Parathyroid adenoma (tissue), 2 donors: Measurements from ENCODE around the gene CACNA1C.

Experiments used
- H2AFZ ChIP-seq: fragments of 300-600 bp; sonication (generic); one replicate; pipeline ENCODE4 v1.7.0; 2017; ENCODE audit warnings: antibody characterized with exemption, mild to moderate bottlenecking
- H3K27ac ChIP-seq: fragments of 300-600 bp; sonication (generic); one replicate; pipeline ENCODE4 v1.7.0; 2017
- H3K27me3 ChIP-seq: fragments of 300-600 bp; sonication (generic); one replicate; pipeline ENCODE4 v1.7.0; 2017; ENCODE audit warnings: low read length; ENCODE audit not compliant: control insufficient read depth, insufficient read depth
- H3K36me3 ChIP-seq: fragments of 300-600 bp; sonication (generic); one replicate; pipeline ENCODE4 v1.7.0; 2017; ENCODE audit warnings: low read length; ENCODE audit not compliant: control insufficient read depth, insufficient read depth
- H3K4me1 ChIP-seq: fragments of 300-600 bp; sonication (generic); one replicate; pipeline ENCODE4 v1.7.0; 2017; ENCODE audit warnings: control low read depth
- H3K4me2 ChIP-seq: fragments of 300-600 bp; sonication (generic); one replicate; pipeline ENCODE4 v1.7.0; 2017; ENCODE audit warnings: low read length
- H3K4me3 ChIP-seq: fragments of 300-600 bp; sonication (generic); one replicate; pipeline ENCODE4 v1.7.0; 2017; ENCODE audit warnings: low read depth, low read length
- H3K79me2 ChIP-seq: fragments of 300-600 bp; sonication (generic); one replicate; pipeline ENCODE4 v1.7.0; 2017; ENCODE audit warnings: control low read depth
- H3K9ac ChIP-seq: fragments of 300-600 bp; sonication (generic); one replicate; pipeline ENCODE4 v1.7.0; 2017; ENCODE audit warnings: mild to moderate bottlenecking
- H3K9me3 ChIP-seq: fragments of 300-600 bp; sonication (generic); one replicate; pipeline ENCODE4 v1.7.0; 2017; ENCODE audit warnings: low read length; ENCODE audit not compliant: control insufficient read depth
- TF ChIP-seq, protein P1 (sequence below): fragments of 300-600 bp; sonication (generic); IDR thresholded peaks from one replicate; pipeline ENCODE4 v1.7.0; 2017; ENCODE audit warnings: antibody characterized with exemption, mild to moderate bottlenecking
- donor health status: primary hyperparathyroidism.

Gene CACNA1C

DNA sequence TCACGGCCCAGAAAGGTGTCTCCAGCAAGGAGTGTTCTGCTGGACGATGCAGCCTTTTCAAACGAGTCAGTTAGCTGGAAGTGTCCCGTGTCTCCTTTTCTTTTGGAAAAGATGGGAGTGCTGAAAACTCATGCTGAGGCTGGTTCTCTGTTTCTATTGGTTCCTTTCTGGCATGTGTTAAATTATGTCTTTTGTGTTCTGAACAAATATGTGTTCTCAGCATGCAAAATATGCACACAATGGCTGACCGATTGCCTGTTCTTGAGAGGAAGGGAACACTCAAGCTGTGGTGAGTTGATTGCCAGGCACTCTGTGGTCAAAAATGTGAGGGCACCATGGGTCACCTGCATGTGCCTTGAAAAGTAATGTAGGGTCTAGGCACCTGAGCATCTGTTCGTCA, 181.3 kb downstream of the CACNA1C start:
- no peaks in the 10 kb centered on the region for H3K27me3 ChIP-seq

DNA sequence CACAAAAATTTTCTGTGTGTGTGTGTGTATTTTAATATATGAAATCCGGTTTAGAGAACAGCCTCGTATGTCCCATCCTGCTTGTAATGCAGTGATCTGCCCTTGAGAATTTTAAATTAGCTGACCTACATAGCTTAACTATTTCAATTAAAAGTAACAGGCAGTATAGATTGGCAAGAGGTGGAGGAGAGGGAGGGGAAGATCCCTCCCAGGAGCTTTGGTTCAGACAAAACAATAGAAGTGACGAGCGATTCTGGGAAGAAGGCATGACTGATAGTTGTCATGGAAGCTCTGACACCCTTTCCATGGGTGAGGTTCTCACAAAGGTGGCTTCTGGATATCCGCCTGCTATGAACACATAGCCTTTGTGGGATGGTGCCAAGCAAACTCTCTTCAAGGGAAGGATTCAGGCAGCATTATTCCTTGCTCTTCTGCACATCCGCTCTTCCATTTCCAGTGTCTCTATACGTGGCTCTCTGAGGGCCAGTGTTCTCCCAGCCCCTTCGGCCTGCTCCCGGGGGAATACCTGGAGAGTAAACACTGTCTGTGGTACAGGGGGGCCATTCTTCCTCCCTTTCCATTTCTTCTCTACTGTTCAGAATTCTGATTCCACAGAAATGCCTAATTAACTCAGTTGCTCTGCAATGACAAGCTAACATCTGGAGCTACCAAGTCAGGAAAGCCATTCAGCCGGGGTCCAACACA, 182.0 kb downstream of the CACNA1C start:
- Histone ChIP-seq H3K4me1 (no peaks in the 10 kb centered on the region), H3K79me2 (no peaks in the 10 kb centered on the region)

More for the DNA sequence above, 181.3 kb downstream of the CACNA1C start:
- no peaks in the 10 kb centered on the region for H3K4me1 ChIP-seq
- no peaks in the 10 kb centered on the region for H3K79me2 ChIP-seq
- no peak overlapping the region for H2AFZ ChIP-seq
- no peak overlapping the region for H3K4me2 ChIP-seq
- no peak overlapping the region for H3K9ac ChIP-seq
- H3K4me3 ChIP-seq, result no peak overlapping the region
- no peak overlapping the region for H3K27ac ChIP-seq
- no peaks in the 10 kb centered on the region for H3K36me3 ChIP-seq
- H3K9me3 ChIP-seq, result no peaks in the 10 kb centered on the region
- TF ChIP-seq, protein P1, sequence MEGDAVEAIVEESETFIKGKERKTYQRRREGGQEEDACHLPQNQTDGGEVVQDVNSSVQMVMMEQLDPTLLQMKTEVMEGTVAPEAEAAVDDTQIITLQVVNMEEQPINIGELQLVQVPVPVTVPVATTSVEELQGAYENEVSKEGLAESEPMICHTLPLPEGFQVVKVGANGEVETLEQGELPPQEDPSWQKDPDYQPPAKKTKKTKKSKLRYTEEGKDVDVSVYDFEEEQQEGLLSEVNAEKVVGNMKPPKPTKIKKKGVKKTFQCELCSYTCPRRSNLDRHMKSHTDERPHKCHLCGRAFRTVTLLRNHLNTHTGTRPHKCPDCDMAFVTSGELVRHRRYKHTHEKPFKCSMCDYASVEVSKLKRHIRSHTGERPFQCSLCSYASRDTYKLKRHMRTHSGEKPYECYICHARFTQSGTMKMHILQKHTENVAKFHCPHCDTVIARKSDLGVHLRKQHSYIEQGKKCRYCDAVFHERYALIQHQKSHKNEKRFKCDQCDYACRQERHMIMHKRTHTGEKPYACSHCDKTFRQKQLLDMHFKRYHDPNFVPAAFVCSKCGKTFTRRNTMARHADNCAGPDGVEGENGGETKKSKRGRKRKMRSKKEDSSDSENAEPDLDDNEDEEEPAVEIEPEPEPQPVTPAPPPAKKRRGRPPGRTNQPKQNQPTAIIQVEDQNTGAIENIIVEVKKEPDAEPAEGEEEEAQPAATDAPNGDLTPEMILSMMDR, result no peak

DNA sequence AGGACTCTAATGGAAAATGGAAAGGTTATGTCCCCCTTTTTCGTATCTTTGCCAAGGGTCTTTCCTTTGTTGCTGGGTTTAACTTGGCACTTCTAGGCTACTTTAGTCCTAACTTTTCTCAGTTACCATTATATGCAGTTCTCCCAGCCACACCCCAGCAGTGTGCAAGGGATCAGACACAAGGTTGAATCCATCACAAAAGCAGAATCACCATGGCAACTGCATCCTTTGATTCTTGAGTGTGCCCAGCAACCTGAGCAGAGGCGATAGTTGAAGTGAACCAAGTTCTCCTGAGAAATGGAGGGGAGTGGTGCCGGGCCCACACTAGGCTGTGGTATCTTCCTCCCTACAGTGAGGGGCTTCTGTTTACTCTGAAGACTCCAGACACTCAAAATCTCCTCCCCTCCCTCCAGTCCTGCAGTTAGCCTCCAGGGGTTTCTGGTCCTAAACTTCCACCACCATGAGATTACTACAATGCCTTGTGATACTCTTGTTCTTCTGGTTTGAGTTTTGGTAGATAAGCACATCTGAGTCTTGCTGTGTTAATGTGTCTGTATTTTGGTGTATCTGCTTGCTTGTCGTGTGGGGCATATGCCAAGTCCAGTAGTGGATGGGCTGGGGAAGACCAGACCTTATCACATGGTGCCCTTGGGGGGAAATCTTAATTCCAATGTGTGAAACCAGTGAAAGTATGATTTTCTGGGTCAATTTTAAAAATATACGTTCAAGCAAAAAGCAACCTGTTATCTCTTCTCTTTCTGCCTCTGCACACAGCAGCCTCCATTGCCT, 183.9 kb downstream of the CACNA1C start:
- Histone ChIP-seq H3K4me1 (no peaks in the 10 kb centered on the region), H3K79me2 (no peaks in the 10 kb centered on the region), H3K27ac (no peak overlapping the region), H3K36me3 (no peaks in the 10 kb centered on the region), H3K4me3 (no peak overlapping the region), H2AFZ (no peak overlapping the region), H3K4me2 (no peak overlapping the region), H3K27me3 (no peaks in the 10 kb centered on the region), H3K9me3 (no peaks in the 10 kb centered on the region), H3K9ac (no peak overlapping the region)
- TF ChIP-seq, protein P1, result no peak

More for the DNA sequence above, 182.0 kb downstream of the CACNA1C start:
- Histone ChIP-seq H2AFZ (no peak overlapping the region), H3K4me2 (no peak overlapping the region), H3K9me3 (no peaks in the 10 kb centered on the region), H3K36me3 (no peaks in the 10 kb centered on the region), H3K27ac (no peak overlapping the region), H3K27me3 (no peaks in the 10 kb centered on the region), H3K4me3 (no peak overlapping the region), H3K9ac (no peak overlapping the region)
- TF ChIP-seq, protein P1, result no peak

DNA sequence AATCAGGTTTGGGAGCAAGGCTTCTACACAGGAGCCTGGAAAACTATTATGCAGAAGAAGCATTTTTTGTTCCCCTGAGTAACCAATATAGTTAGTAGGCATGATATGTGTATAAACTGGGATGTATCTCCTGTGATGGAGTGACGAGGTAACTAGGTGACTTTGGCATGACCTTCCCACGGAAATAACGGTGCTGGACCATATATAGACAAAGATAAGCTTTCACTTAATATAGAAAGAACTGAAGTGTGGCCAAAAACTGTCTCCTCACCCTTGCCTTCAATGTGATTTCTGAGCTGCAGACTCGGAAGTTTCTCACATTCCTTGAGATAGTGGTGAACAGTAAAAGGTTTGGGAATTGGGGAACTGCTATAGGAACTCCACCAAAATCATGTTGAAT, 185.3 kb downstream of the CACNA1C start:
- Histone ChIP-seq H3K4me2 (no peak overlapping the region), H3K27ac (no peak overlapping the region), H3K79me2 (no peaks in the 10 kb centered on the region), H3K36me3 (no peaks in the 10 kb centered on the region), H3K27me3 (no peaks in the 10 kb centered on the region), H2AFZ (no peak overlapping the region), H3K9ac (no peak overlapping the region), H3K4me3 (no peak overlapping the region), H3K4me1 (no peaks in the 10 kb centered on the region), H3K9me3 (no peaks in the 10 kb centered on the region)
- TF ChIP-seq, protein P1, result no peak
